Measurements from ENCODE around the gene FSTL4.

FSTL4 gene

DNA sequence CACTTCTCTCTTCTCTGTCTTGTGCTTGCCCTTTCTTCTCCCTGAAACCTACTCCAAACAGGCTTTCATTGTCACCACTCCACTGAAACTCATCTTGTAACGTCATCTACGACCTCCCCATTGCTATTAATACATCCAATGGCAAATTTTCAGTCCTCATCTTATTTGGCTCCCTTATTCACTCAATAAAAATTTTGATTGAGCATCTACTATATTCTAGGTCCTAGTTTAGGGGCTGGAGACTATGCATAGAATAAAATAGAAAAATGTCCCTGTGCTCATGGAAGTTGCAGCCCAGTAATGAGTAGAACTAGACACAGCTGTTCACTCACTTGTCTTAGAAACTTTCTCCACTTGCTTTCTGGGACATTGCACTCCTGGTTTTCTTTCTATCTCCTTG, 24.9 kb upstream of the FSTL4 start:
- H3K4me1 Mint-ChIP-seq (ENCODE audit: low read depth in 2 of 2): no peaks in the 10 kb centered on the region
- H3K27ac Mint-ChIP-seq: no peak overlapping the region
- H3K27me3 Mint-ChIP-seq: peaks cover 18 to 39% of the 10 kb centered on the region in 2 donors
- DNase-seq (no peak), ATAC-seq (replicated peaks) (no peak)
- peaks cover 0 to 8% of the 10 kb centered on the region in 2 donors for H3K9me3 Mint-ChIP-seq
- no peak overlapping the region for H3K4me3 Mint-ChIP-seq
- H3K36me3 Mint-ChIP-seq (ENCODE audit: insufficient read depth): no peaks in the 10 kb centered on the region

DNA sequence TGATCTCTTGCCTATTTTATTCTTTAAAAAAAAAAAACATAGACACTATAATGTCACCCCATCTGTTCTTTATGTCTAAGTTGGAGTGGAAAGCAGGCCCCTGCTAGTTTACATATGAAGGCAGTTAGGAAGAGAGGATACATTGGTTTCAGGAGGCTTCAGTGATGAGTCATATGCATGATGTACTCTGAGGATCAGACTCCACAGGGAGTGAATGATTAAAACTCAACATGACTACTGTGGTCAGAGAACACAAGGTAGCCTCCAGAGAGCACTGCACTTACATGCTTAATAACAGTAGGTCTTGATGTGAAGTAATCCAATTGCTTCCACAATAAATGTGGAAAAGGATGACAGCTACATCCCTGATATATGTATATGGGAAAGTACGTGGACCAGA, 22.7 kb upstream of the FSTL4 start:
- Mint-ChIP-seq H3K4me3 (no peak overlapping the region), H3K27me3 (peaks cover 34% of the 10 kb centered on the region in 2 donors), H3K4me1 (ENCODE audit: low read depth in 2 of 2) (no peaks in the 10 kb centered on the region), H3K9me3 (peaks cover 0 to 8% of the 10 kb centered on the region in 2 donors), H3K36me3 (ENCODE audit: insufficient read depth) (no peaks in the 10 kb centered on the region), H3K27ac (no peak overlapping the region)
- ATAC-seq (replicated peaks) (no peak), DNase-seq (no peak)

DNA sequence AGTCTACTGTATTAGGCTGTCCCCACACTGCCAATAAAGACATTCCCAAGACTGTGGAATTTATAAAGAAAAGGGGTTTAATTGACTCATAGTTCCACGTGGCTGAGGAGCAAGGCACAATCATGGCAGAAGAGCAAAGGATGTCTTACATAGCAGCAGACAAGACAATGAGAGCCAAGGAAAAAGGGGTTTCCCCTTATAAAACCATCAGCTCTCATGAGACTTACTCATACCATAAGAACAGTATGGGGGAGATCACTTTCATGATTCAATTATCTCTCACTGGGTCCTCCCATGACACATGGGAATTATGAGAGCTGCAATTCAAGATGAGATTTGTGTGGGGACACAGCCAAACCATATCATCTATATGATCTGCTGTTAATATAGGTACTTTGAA, 14.8 kb upstream of the FSTL4 start:
- no peaks in the 10 kb centered on the region for H3K9me3 Mint-ChIP-seq
- no peak overlapping the region for H3K27ac Mint-ChIP-seq
- no peak for DNase-seq
- H3K36me3 Mint-ChIP-seq (ENCODE audit: insufficient read depth): no peaks in the 10 kb centered on the region
- no peaks in the 10 kb centered on the region for H3K4me1 Mint-ChIP-seq (ENCODE audit: low read depth in 2 of 2)
- ATAC-seq (replicated peaks): no peak
- H3K4me3 Mint-ChIP-seq: no peak overlapping the region
- H3K27me3 Mint-ChIP-seq: peaks cover 48 to 51% of the 10 kb centered on the region in 2 donors

DNA sequence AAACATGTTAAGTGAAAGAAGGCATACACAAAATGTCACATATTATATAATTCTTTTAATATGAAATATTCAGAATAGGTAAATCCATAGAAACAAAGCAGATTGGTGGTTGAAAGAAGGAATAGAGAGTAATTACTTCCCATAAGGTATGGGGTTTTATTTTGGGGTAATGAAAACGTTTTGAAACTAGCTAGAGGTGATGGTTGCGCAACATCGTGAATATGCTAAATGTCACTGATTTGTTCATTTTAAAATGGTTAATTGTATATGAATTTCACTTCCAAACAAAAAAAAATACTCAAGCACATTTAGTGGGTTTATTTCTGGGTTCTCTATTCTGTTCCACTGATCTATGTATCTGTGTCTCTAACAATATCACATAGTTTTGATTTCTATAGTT, 12.0 kb upstream of the FSTL4 start:
- peaks cover 43 to 44% of the 10 kb centered on the region in 2 donors for H3K27me3 Mint-ChIP-seq
- H3K4me3 Mint-ChIP-seq: no peak overlapping the region
- no peaks in the 10 kb centered on the region for H3K9me3 Mint-ChIP-seq
- no peak overlapping the region for H3K27ac Mint-ChIP-seq
- H3K4me1 Mint-ChIP-seq (ENCODE audit: low read depth in 2 of 2): no peaks in the 10 kb centered on the region
- ATAC-seq (replicated peaks): no peak
- DNase-seq: no peak
- H3K36me3 Mint-ChIP-seq (ENCODE audit: insufficient read depth): no peaks in the 10 kb centered on the region

GRCh38 chr5:133618141-133618540, 5.8 kb upstream of the FSTL4 start:
- Mint-ChIP-seq H3K36me3 (ENCODE audit: insufficient read depth) (no peaks in the 10 kb centered on the region), H3K9me3 (no peaks in the 10 kb centered on the region), H3K27ac (peak overlapping the region; percentile 21 to 44), H3K4me3 (peak overlapping the region; percentile 44 to 60), H3K27me3 (peaks cover 49 to 54% of the 10 kb centered on the region in 2 donors), H3K4me1 (ENCODE audit: low read depth in 2 of 2) (peaks cover 10 to 13% of the 10 kb centered on the region in 2 donors)
- no peak for DNase-seq
- no peak for ATAC-seq (replicated peaks)

DNA sequence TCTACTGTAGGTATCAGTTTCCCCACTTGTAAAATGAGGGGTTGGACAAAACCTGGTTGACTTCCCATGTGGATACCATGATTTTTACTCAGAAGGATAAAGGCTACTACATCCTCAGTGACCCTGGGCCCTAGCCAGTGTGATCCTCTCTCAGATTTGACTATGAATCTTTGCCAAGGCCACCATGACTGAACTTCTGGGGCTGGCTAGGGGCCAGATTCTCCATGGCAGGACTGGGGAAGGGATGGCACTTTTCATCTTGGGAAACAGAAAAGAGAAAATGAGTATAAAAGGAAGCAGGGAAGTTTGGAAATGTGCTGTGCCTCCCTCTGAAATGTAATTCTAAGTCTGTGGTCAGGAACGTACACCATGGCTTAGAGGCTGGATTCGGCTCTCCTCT, 1.4 kb upstream of the FSTL4 start:
- DNase-seq: no peak
- Mint-ChIP-seq H3K27me3 (peaks cover 52 to 57% of the 10 kb centered on the region in 2 donors), H3K4me1 (ENCODE audit: low read depth in 2 of 2) (peaks cover 15% of the 10 kb centered on the region in 2 donors), H3K9me3 (no peaks in the 10 kb centered on the region), H3K27ac (no peak overlapping the region), H3K36me3 (ENCODE audit: insufficient read depth) (peaks cover 3% of the 10 kb centered on the region), H3K4me3 (no peak overlapping the region)
- ATAC-seq (replicated peaks): no peak

- Mint-ChIP-seq H3K4me1 (ENCODE audit: low read depth in 2 of 2) (peaks cover 12% of the 10 kb centered on the region in 2 donors), H3K9me3 (no peaks in the 10 kb centered on the region), H3K36me3 (ENCODE audit: insufficient read depth) (peaks cover 3% of the 10 kb centered on the region), H3K27me3 (peaks cover 58 to 59% of the 10 kb centered on the region in 2 donors), H3K27ac (no peak overlapping the region), H3K4me3 (peak overlapping the region; percentile 72 to 79)
- ATAC-seq (replicated peaks) (no peak), DNase-seq (no peak)
Observed at GRCh38 chr5:133613184-133613583, 843 bp upstream of the FSTL4 start.

- Mint-ChIP-seq H3K36me3 (ENCODE audit: insufficient read depth) (peaks cover 3% of the 10 kb centered on the region), H3K4me3 (peak overlapping the region; percentile 61 to 72), H3K27ac (no peak overlapping the region), H3K27me3 (peaks cover 66 to 74% of the 10 kb centered on the region in 2 donors), H3K4me1 (ENCODE audit: low read depth in 2 of 2) (peaks cover 6% of the 10 kb centered on the region in 2 donors), H3K9me3 (no peaks in the 10 kb centered on the region)
- DNase-seq: no peak
- ATAC-seq (replicated peaks): peak; percentile 21
Observed at GRCh38 chr5:133611357-133612248, 738 bp downstream of the FSTL4 start.

GRCh38 chr5:133610489-133611356, 1.6 kb downstream of the FSTL4 start:
- H3K4me3 Mint-ChIP-seq: peak overlapping the region; percentile 61 to 72
- H3K9me3 Mint-ChIP-seq: no peaks in the 10 kb centered on the region

GRCh38 chr5:133607451-133607850, 4.9 kb downstream of the FSTL4 start:
- Mint-ChIP-seq H3K27ac (no peak overlapping the region), H3K4me3 (no peak overlapping the region), H3K9me3 (no peaks in the 10 kb centered on the region), H3K27me3 (peaks cover 50 to 66% of the 10 kb centered on the region in 2 donors), H3K36me3 (ENCODE audit: insufficient read depth) (peaks cover 3% of the 10 kb centered on the region), H3K4me1 (ENCODE audit: low read depth in 2 of 2) (peaks cover 0 to 1% of the 10 kb centered on the region in 2 donors)
- ATAC-seq (replicated peaks): no peak
- DNase-seq: no peak

More at GRCh38 chr5:133610489-133611356, 1.6 kb downstream of the FSTL4 start:
- Mint-ChIP-seq H3K4me1 (ENCODE audit: low read depth in 2 of 2) (peaks cover 6% of the 10 kb centered on the region in 2 donors), H3K36me3 (ENCODE audit: insufficient read depth) (peaks cover 3% of the 10 kb centered on the region), H3K27me3 (peaks cover 71 to 80% of the 10 kb centered on the region in 2 donors), H3K27ac (no peak overlapping the region)
- ATAC-seq (replicated peaks): peak; percentile 69
- DNase-seq: peak in 1 of 3 experiments; percentile 12

DNA sequence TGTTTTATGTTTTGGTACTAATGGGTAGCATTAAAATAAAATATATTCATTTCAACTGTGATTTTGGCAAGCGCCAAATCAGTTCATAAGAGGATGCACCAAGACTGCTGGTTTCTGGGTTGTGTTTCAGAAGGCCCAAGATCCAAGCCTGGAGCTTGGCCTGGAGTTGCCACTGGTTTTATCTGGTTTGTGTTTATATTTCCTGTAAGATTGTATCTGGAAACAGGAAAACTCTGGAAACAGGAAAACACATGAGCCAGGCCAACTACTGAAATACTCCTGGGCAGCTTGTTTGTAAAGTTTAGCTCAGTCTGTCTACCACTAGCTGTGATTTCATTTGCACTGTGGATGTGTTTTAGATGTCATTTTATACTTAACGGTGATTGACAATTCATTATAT, 5.5 kb downstream of the FSTL4 start:
- Mint-ChIP-seq H3K4me3 (no peak overlapping the region), H3K9me3 (no peaks in the 10 kb centered on the region), H3K27me3 (peaks cover 53 to 71% of the 10 kb centered on the region in 2 donors), H3K4me1 (ENCODE audit: low read depth in 2 of 2) (peaks cover 0 to 1% of the 10 kb centered on the region in 2 donors), H3K27ac (no peak overlapping the region), H3K36me3 (ENCODE audit: insufficient read depth) (peaks cover 3% of the 10 kb centered on the region)
- no peak for ATAC-seq (replicated peaks)
- no peak for DNase-seq

DNA sequence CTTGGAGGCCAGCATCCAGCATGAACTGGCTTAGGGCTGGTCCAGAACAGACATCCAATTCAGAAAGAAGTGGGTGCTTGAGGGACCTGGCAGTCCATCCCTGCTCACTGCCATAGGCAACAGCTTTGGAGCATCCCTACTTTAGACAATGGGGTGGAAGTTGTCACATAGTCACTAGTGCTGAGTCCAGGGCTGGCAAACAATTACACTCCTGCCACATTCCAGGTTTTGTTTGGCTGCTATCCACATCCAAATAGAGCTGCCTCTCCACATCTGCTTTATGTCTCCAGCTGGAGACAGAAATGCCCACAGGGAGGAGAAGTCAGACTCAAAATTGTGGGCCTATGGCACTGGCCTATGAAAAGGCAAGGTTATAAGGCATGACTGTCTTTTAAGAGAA, 7.0 kb downstream of the FSTL4 start:
- Mint-ChIP-seq H3K36me3 (ENCODE audit: insufficient read depth) (peaks cover under 1% of the 10 kb centered on the region), H3K4me1 (ENCODE audit: low read depth in 2 of 2) (no peaks in the 10 kb centered on the region)
- ATAC-seq (replicated peaks): no peak

GRCh38 chr5:133603711-133604110, 8.6 kb downstream of the FSTL4 start:
- peaks cover 36 to 49% of the 10 kb centered on the region in 2 donors for H3K27me3 Mint-ChIP-seq
- no peaks in the 10 kb centered on the region for H3K4me1 Mint-ChIP-seq (ENCODE audit: low read depth in 2 of 2)
- H3K27ac Mint-ChIP-seq: no peak overlapping the region
- ATAC-seq (replicated peaks) (no peak), DNase-seq (no peak)
- no peaks in the 10 kb centered on the region for H3K36me3 Mint-ChIP-seq (ENCODE audit: insufficient read depth)
- H3K9me3 Mint-ChIP-seq: no peaks in the 10 kb centered on the region
- no peak overlapping the region for H3K4me3 Mint-ChIP-seq

More for the DNA sequence above, 7.0 kb downstream of the FSTL4 start:
- Mint-ChIP-seq H3K27ac (no peak overlapping the region), H3K9me3 (no peaks in the 10 kb centered on the region), H3K27me3 (peaks cover 53 to 58% of the 10 kb centered on the region in 2 donors), H3K4me3 (no peak overlapping the region)
- no peak for DNase-seq
